Measurements from ENCODE around the gene GUK1. TPM values are rescaled to one million over a fixed set of nuclear protein-coding genes. Genes with fewer than 3 reads are reported as not detected.

The GUK1 gene
- total RNA-seq, 1 donor = 367 TPM

GRCh38 chr1:228150120-228150460 is 10.0 kb downstream of the GUK1 start:
- no peak for TF ChIP-seq CTCF (IDR thresholded peaks at IDR 0.05; ENCODE audit: insufficient read depth, low read depth, low read length)
- H3K4me3 ChIP-seq (ENCODE audit: low read depth, low read length) = no peak overlapping the region
- DNase-seq (ENCODE audit: low read depth) = no peak

GRCh38 chr1:228150461-228151179 is 10.5 kb downstream of the GUK1 start:
- no peak overlapping the region for H3K4me3 ChIP-seq (ENCODE audit: low read depth, low read length)
- peak; percentile 85 for DNase-seq (ENCODE audit: low read depth)
- peak; percentile 7 for TF ChIP-seq CTCF (IDR thresholded peaks at IDR 0.05; ENCODE audit: insufficient read depth, low read depth, low read length)

- no peak for DNase-seq (ENCODE audit: low read depth)
- no peak for TF ChIP-seq CTCF (IDR thresholded peaks at IDR 0.05; ENCODE audit: insufficient read depth, low read depth, low read length)
- H3K4me3 ChIP-seq (ENCODE audit: low read depth, low read length) = no peak overlapping the region
These were observed 11.3 kb downstream of the GUK1 start for GRCh38 chr1:228151180-228151925.

GRCh38 chr1:228152097-228152917 is 12.2 kb downstream of the GUK1 start:
- no peak for DNase-seq (ENCODE audit: low read depth)
- no peak overlapping the region for H3K4me3 ChIP-seq (ENCODE audit: low read depth, low read length)
- TF ChIP-seq CTCF (IDR thresholded peaks at IDR 0.05; ENCODE audit: insufficient read depth, low read depth, low read length) = no peak

- no peak for TF ChIP-seq CTCF (IDR thresholded peaks at IDR 0.05; ENCODE audit: insufficient read depth, low read depth, low read length)
- H3K4me3 ChIP-seq (ENCODE audit: low read depth, low read length) = no peak overlapping the region
- no peak for DNase-seq (ENCODE audit: low read depth)
These were observed 12.8 kb downstream of the GUK1 start for GRCh38 chr1:228152918-228153258.

GRCh38 chr1:228154021-228154669 is 14.1 kb downstream of the GUK1 start:
- no peak for TF ChIP-seq CTCF (IDR thresholded peaks at IDR 0.05; ENCODE audit: insufficient read depth, low read depth, low read length)
- DNase-seq (ENCODE audit: low read depth) = no peak
- no peak overlapping the region for H3K4me3 ChIP-seq (ENCODE audit: low read depth, low read length)
